NB4 (cell line): ENCODE results near the gene ACVR1.

ENCODE experiments used
- DNase-seq: peaks from one replicate; pipeline ENCODE4 v3.0.0; 2010; ENCODE audit warnings: low read depth
- H3K4me3 ChIP-seq: one replicate; pipeline ENCODE4 v1.5.1; 2011; ENCODE audit warnings: mild to moderate bottlenecking, low read depth, low read length, moderate library complexity
- MYC ChIP-seq: IDR thresholded peaks from 2 replicates; pipeline ENCODE4 v1.6.1; 2011; ENCODE audit warnings: low read depth, low read length
- POLR2A ChIP-seq: IDR thresholded peaks from 2 replicates; pipeline ENCODE4 v1.6.1; 2011; ENCODE audit warnings: mild to moderate bottlenecking; ENCODE audit not compliant: insufficient read length; ENCODE audit errors: extremely low read depth
- TF ChIP-seq, protein P1 (sequence below): IDR thresholded peaks from one replicate; pipeline ENCODE4 v1.5.1; 2012; ENCODE audit warnings: low read depth, low read length
- TF ChIP-seq, protein P2 (sequence below): IDR thresholded peaks from 2 replicates; pipeline ENCODE4 v1.6.1; 2011; ENCODE audit warnings: low read depth, low read length

Gene ACVR1

DNA sequence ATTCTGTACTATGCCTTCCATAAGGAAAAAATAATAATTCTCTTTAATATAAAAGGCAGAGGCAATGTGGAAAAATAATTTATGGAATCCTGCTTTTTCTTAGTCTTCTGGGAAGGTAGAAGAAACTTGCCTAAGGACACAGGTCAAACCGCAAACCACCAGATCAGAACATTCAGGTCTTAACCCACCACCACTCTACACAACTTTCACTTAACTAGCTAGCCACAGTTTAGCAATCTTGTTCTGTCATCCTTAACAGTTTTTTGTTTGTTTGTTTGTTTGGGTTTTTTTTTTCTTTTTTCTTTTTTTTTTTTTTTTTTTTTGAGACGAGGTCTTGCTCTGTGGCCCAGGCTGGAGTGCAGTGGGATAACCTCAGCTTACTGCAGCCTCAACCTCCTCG, 70.6 kb downstream of the ACVR1 start:
- no peak for DNase-seq
- H3K4me3 ChIP-seq: no peak overlapping the region
- TF ChIP-seq, protein P1, sequence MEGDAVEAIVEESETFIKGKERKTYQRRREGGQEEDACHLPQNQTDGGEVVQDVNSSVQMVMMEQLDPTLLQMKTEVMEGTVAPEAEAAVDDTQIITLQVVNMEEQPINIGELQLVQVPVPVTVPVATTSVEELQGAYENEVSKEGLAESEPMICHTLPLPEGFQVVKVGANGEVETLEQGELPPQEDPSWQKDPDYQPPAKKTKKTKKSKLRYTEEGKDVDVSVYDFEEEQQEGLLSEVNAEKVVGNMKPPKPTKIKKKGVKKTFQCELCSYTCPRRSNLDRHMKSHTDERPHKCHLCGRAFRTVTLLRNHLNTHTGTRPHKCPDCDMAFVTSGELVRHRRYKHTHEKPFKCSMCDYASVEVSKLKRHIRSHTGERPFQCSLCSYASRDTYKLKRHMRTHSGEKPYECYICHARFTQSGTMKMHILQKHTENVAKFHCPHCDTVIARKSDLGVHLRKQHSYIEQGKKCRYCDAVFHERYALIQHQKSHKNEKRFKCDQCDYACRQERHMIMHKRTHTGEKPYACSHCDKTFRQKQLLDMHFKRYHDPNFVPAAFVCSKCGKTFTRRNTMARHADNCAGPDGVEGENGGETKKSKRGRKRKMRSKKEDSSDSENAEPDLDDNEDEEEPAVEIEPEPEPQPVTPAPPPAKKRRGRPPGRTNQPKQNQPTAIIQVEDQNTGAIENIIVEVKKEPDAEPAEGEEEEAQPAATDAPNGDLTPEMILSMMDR: no peak
- TF ChIP-seq, protein P2, sequence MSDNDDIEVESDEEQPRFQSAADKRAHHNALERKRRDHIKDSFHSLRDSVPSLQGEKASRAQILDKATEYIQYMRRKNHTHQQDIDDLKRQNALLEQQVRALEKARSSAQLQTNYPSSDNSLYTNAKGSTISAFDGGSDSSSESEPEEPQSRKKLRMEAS: no peak
- TF ChIP-seq MYC (no peak), POLR2A (no peak)

DNA sequence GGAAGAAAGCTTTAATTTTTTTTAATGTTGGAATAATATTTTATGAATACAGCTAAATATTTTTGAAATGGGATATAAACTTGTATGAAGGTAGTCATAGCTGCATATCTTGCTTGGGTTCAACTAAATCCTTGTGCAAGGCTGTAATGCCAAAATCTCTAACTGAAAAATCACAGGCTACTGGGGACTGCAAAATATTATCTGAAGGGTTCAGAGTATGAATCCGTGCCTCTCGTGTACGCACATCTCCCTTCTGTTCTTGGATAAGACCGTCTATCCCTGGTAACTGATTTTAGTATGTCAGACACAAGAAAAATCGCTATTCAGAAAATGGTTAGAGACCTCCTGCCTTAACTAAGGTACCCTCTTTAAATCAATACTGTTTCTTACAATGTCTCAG, 71.8 kb downstream of the ACVR1 start:
- no peak for DNase-seq
- TF ChIP-seq MYC (no peak), POLR2A (no peak)
- TF ChIP-seq, protein P2: no peak
- TF ChIP-seq, protein P1: no peak
- no peak overlapping the region for H3K4me3 ChIP-seq

DNA sequence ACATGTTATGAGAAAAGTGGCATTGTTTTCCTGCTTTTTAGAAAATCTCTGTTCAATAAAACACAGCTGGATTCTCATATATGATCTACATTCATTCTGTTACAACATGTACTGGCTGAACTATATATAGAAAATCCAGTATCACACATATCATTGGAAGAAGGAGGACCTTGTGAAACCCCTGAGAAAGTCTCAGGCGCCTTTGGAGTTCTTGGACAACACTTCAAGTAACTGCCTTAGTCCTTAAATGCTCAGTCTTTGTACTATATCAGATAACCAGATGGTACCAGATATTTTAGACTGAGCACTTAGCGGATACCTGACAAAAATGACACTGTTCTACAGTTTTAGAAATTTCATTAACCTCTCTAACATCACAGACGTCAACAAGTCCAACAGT, 72.2 kb downstream of the ACVR1 start:
- no peak for DNase-seq
- no peak overlapping the region for H3K4me3 ChIP-seq
- TF ChIP-seq MYC: no peak
- TF ChIP-seq, protein P1: no peak
- TF ChIP-seq, protein P2: no peak
- no peak for TF ChIP-seq POLR2A

DNA sequence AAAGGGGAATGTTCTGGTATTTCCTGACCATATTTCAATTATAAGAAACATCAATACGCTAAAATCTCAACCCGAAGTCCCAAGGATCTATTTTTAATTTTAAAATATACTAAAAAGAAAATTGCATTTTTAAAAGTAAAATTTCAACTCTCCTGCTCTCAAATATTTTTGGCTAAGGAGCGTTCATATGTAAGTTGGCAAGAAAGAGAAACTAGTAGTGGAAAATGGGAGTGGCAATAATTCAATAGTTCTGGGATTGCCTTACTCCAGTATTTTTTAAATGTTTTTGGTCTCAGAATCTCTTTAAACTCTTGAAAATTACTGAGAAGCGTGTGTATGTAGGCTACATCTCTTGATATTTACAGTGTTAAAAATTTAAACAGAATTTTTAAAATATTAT, 72.7 kb downstream of the ACVR1 start:
- H3K4me3 ChIP-seq: no peak overlapping the region
- no peak for DNase-seq
- TF ChIP-seq, protein P1: no peak
- TF ChIP-seq MYC (no peak), POLR2A (no peak)
- TF ChIP-seq, protein P2: no peak

DNA sequence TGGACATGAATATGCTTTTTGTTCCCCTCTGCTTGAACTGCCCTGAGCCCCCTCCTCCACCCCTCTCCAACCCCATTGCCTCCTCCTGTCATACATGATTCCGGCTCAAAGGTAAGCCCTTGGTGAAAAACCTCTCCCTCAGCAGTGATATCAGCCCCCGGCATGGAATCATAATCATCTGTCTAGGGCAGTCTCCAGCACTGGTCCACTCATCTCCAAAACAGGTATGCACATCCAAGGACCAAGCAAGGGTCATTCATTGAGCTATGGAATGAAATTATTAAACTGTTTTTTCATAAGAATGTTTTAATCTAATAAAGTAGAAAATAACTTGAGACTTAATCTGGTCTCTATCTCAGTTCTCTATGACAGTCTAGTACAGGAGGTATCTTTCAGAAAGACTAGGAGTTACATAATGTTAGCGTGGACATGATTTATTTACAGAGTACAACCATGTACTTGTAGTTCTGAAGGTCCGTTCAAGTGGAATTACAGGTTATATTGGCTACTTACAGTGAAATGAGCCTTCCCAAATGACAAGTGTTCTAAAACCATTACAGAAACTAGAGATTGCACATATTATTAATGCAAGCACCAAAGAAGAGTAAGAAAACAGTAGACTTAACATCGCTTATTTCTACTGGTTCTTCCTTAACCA, 75.2 kb downstream of the ACVR1 start:
- H3K4me3 ChIP-seq: no peak overlapping the region
- TF ChIP-seq POLR2A: no peak
- TF ChIP-seq, protein P2: no peak
- TF ChIP-seq, protein P1: no peak
- no peak for DNase-seq
